Measurements from ENCODE around the gene IQGAP2. TPM values are rescaled to one million over a fixed set of nuclear protein-coding genes. Genes with fewer than 3 reads are reported as not detected.

IQGAP2 gene
- total RNA-seq, 1 donor from 2014 or later, result 2.4 TPM

Other genes starting within 250 kb of the IQGAP2 start
- under 0.01 and 0.14 TPM in 2 replicates for gene F2RL2, start 220.1 kb downstream of the IQGAP2 start, total RNA-seq

All from dermis blood vessel endothelial cell (primary cell).